ENCODE measurements around the gene SHPK. TPM values are rescaled to one million over a fixed set of nuclear protein-coding genes. Genes with fewer than 3 reads are reported as not detected.

Gene SHPK
- total and polyA plus RNA-seq, 9 of the 15 experiments (the other 6 are each of a cell fraction or from before 2014, with no cell fraction given): 2.5 to 16.3 (median 11.8) TPM

DNA sequence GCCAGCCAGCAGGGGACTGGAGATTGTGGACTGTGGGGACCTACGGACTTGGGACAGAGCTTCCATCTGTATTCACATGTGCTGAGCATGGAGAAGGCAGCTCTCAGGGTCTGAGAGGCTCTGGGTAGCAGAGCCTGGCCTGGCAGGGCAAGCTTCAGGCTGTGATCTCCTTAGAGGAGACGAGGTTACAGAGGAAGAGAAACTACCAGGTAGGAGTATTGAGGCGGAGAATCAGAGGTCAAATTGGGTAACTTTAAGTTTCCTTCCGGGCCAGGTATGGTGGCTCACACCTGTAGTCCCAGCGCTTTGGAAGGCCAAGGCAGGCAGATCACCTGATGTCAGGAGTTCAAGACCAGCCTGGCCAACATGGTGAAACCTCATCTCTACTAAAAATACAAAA is 9.3 kb upstream of the SHPK start:
- FAIRE-seq: no peak
- POLR2A ChIA-PET: interaction anchor here (0.8 kb wide), 1 partner anchor 9 kb away, joined by 4 read pairs; no protein-coding TSS in a partner anchor
- intact Hi-C loops (cut with micrococcal nuclease): no loop called here

More for the DNA sequence above, 9.3 kb upstream of the SHPK start:
- Histone ChIP-seq H4K20me1 (replicated peaks; ENCODE audit: control insufficient read depth, insufficient read depth, low read length) (no peaks in the 10 kb centered on the region), H3K4me1 (replicated peaks in 1 of 2; ENCODE audit: control insufficient read depth in 2 of 2, insufficient read depth in 2 of 2, low read length in 2 of 2) (peaks cover 13 to 16% of the 10 kb centered on the region in 2 experiments), H3K4me3 (no peak overlapping the region), H2AFZ (ENCODE audit: low read depth, low read length) (no peak overlapping the region), H3K79me2 (ENCODE audit: control insufficient read depth, insufficient read depth, low read length) (no peaks in the 10 kb centered on the region), H3K9me3 (replicated peaks; ENCODE audit: control insufficient read depth, insufficient read depth, low read depth, low read length) (no peaks in the 10 kb centered on the region), H3K36me3 (ENCODE audit: control insufficient read depth, insufficient read depth, low read length) (peaks cover 3% of the 10 kb centered on the region; the same call in 1 of the 3 replicates), H3K9ac (ENCODE audit: insufficient read depth in 1 of 2, low read depth in 2 of 2, low read length in 2 of 2) (no peak overlapping the region), H3K9me1 (ENCODE audit: control insufficient read depth, insufficient read depth, low read length) (no peaks in the 10 kb centered on the region), H3K27ac (ENCODE audit: extremely low read depth, low read depth, low read length) (no peak overlapping the region), H3K4me2 (ENCODE audit: insufficient read depth, low read length) (no peak overlapping the region), H3K27me3 (ENCODE audit: control insufficient read depth in 2 of 2, insufficient read depth in 2 of 2, low read length in 2 of 2) (no peaks in the 10 kb centered on the region)
- DNase-seq (ENCODE audit: extremely low read depth in 1 of 4, low spot score in 3 of 4) (no peak), ATAC-seq (no peak)
- no TSS peak for BruUV-seq (replicated peaks)
- in situ Hi-C loops (cut with MboI): no loop called here
- CTCF ChIA-PET (ENCODE audit: low intra/inter-chr PET ratio): interaction anchor here (0.7 kb wide), 1 partner anchor 27 kb away, joined by 3 read pairs; no protein-coding TSS in a partner anchor
- 52% methylated on average over 5 of the region's 5 CpGs for WGBS (ENCODE audit: insufficient coverage, low coverage, missing lambda C conversion rate)
- no peak for TF ChIP-seq ZBTB43 (CRISPR knock-in tag; IDR thresholded peaks at IDR 0.05)
- no peak for TF ChIP-seq DLX4 (CRISPR knock-in tag; IDR thresholded peaks at IDR 0.05)
- TF ChIP-seq ZFP36 (IDR thresholded peaks at IDR 0.05; ENCODE audit: low read depth, low read length, partially characterized antibody): no peak
- no peak for TF ChIP-seq ZBTB8A (IDR thresholded peaks at IDR 0.05; ENCODE audit: partially characterized antibody)
- no peak for TF ChIP-seq HIVEP1 (CRISPR knock-in tag; IDR thresholded peaks at IDR 0.05)
- no peak for TF ChIP-seq PYGO2 (tag; IDR thresholded peaks at IDR 0.05)
- no peak for TF ChIP-seq PTBP1 (IDR thresholded peaks at IDR 0.05; ENCODE audit: low read depth, low read length)
- TF ChIP-seq NCOA2 (IDR thresholded peaks at IDR 0.05; ENCODE audit: partially characterized antibody in 2 of 2): no peak
- no peak for TF ChIP-seq HDAC3 (IDR thresholded peaks at IDR 0.05; ENCODE audit: borderline replicate concordance, partially characterized antibody)

Measured in K562 (cell line).